ENCODE data around the gene KCTD16.

Gene KCTD16

GRCh38 chr5:144422018-144422727 is 251.5 kb downstream of the KCTD16 start:
- no peak for DNase-seq (ENCODE audit: extremely low read depth, low read depth)
- TF ChIP-seq CTCF (IDR thresholded peaks at IDR 0.05; ENCODE audit: low read depth, low read length): no peak

GRCh38 chr5:144427866-144428265 is 257.2 kb downstream of the KCTD16 start:
- no peak for TF ChIP-seq CTCF (IDR thresholded peaks at IDR 0.05; ENCODE audit: low read depth, low read length)
- no peak for DNase-seq (ENCODE audit: extremely low read depth, low read depth)

DNA sequence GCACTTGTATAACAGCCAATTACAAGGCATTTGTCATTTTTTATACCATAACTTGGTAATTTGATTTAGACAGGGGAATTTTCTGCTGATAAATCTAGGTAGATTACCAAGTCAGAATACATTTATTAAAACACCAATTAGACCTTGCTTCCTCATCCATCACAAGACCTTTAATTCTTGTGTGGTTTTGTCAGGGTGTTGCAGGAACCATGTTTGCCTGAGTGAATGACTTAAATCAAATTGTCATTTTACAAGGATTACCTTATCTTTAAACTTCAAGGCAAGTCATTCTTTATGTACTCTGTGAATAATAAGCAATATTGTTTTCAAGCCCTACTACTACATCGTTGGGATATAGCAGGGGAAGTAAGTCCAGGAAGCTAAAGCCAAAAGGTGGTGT is 257.7 kb downstream of the KCTD16 start:
- DNase-seq (ENCODE audit: extremely low read depth, low read depth): no peak
- no peak for TF ChIP-seq CTCF (IDR thresholded peaks at IDR 0.05; ENCODE audit: low read depth, low read length)

GRCh38 chr5:144429405-144429804 is 258.7 kb downstream of the KCTD16 start:
- DNase-seq (ENCODE audit: extremely low read depth, low read depth): no peak
- TF ChIP-seq CTCF (IDR thresholded peaks at IDR 0.05; ENCODE audit: low read depth, low read length): no peak

- DNase-seq (ENCODE audit: extremely low read depth, low read depth): no peak
- no peak for TF ChIP-seq CTCF (IDR thresholded peaks at IDR 0.05; ENCODE audit: low read depth, low read length)
These were observed 259.2 kb downstream of the KCTD16 start for GRCh38 chr5:144429905-144430304.

GRCh38 chr5:144433140-144433822 is 262.6 kb downstream of the KCTD16 start:
- DNase-seq (ENCODE audit: extremely low read depth, low read depth): no peak
- TF ChIP-seq CTCF (IDR thresholded peaks at IDR 0.05; ENCODE audit: low read depth, low read length): no peak

GRCh38 chr5:144433893-144434292 is 263.2 kb downstream of the KCTD16 start:
- no peak for TF ChIP-seq CTCF (IDR thresholded peaks at IDR 0.05; ENCODE audit: low read depth, low read length)
- no peak for DNase-seq (ENCODE audit: extremely low read depth, low read depth)

Data from AG09319 (cell line).